NCI-H1436 treated with DMSO at 0.1 percent for 48 hours (cell line): Measurements from ENCODE around the gene PNLIPRP3.

Source experiments
- DNase-seq: peaks from one replicate; lab custom pipeline; 2025; lab: John Stamatoyannopoulos, UW

PNLIPRP3 gene

DNA sequence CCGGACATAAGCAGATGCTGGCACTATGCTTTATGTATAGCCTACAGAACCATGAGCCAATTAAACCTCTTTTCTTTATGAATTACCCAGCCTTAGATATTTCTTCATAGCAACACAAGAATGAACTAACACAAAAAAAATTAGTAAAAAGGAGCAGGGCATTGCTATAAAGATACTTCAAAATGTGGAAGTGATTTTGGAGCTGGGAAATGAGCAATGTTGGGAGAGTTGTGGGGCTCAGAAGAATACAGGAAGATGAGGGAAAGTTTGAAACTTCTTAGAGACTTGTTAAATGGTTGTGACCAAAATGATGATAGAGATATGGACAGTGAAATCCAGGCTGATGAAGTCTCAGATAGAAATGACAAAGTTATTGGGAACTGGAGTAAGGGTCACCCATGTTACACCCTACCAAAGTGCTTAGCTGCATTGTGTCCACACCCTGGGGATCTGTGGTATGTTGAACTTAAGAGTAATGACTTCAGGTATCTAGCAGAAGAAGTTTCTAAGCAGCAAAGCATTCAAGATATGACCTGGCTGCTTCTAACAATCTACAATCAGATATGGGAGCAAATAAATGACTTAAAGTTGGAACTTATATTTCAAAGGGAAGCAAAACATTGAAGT is 24.2 kb downstream of the PNLIPRP3 start:
- no peak for DNase-seq

DNA sequence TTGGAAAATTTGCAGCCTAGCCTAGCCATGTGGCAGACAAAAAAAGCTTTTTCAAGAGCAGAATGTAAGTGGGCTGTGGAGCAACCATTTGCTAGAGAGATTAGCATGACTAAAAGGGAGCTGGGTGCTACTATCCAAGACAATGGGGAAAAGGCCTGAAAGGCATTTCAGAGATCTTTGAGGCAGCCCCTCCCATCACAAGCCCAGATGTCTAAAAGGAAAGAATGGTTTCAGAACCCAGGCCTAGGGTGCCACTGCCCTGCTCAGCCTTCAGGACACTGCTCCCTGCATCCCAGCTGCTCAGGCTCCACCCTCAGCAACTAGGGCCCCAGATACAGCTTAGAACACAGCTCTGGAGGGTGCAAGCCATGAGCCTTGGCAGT is 24.7 kb downstream of the PNLIPRP3 start:
- DNase-seq: no peak

DNA sequence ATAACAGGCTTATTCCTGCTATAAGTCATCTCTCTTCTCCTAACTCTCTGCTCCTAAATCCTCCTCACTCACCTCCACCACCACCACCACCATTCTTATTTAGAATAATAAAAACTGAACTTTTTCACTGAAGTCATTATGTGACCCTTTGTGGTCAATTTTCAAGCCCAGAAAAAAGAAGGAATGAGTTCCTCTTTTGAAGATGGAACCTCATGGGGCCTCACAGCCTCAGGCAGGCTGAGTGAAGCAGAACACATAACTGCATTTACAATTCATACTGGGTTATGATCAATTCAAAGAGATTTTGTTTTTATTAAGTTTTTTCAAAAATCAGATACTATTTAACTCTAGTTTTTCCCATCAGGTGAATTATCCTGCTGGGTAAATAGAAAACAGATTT is 29.8 kb downstream of the PNLIPRP3 start:
- no peak for DNase-seq

DNA sequence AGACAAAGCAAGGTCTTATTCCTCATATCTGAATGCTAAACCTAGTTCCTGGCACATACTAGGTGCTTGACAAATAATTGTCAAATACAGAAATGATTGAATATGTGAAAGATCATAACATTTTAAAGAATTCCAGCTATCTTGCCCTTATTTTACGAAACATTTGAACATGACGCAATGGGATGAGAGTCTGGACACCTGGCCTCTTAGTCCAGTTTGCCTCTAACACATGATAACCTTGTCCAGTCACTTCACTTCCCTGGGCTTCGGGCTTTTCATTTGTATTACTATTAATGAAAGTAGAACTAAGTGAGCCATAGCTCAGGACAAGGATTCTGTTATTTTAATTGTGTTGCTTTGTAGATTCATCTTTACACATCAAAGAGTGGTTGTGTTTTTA is 32.6 kb downstream of the PNLIPRP3 start:
- no peak for DNase-seq

DNA sequence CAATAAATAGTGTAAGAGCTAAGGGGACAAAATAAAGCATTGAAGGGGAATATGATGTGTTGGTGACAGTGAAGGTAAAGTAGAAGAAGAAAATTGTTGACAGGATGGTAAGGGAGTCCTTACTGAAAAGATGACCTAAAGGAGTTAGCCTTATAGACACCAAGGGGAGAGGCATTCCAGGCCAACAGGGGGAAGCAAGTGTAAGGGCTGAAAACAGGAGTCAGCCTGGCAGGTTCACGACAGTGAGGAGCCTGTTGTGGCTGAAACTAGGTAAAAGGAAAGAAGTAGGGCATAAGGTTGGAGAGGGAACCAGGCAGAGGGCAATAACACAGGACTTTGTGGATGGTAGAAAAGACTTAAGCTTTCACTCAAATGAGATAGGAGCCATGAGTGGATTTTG is 34.0 kb downstream of the PNLIPRP3 start:
- no peak for DNase-seq

DNA sequence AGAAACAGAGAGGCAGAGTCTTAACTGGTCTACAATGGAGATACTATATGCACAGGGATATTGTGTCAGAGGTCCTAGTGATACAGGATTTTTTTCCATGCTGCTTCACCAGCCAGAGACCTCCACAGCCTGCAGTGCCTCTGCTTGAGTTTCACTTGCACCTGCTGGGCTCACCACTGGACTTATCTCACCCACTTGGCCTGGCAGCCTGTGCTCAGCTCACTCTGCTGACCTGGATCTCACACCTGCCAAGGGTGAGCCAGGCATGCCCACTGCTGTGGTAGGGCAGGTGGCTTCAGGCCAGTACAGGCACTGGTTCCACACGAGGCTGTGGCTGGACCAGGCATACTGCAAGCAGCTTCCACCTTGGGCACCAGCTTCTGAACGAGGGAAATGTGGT is 36.6 kb downstream of the PNLIPRP3 start:
- DNase-seq: no peak

DNA sequence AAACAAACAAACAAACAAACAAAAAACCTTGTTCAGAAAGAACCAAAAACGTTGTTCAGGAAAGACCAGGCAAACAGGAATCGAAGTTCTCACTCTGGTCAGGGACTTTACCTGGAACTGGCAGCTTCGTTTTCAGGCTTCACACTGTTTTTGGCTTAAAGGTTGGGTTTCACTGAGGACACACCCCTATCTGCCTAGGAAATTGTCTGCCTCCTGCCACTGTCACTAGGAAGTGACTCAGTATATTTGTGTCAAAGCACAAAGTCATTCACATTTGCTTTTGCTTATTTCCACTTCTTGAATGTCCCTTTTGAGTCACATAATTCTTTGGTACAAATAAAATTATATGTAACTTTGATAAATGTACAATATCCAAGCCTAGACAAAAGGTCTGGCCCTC is 37.9 kb downstream of the PNLIPRP3 start:
- no peak for DNase-seq

DNA sequence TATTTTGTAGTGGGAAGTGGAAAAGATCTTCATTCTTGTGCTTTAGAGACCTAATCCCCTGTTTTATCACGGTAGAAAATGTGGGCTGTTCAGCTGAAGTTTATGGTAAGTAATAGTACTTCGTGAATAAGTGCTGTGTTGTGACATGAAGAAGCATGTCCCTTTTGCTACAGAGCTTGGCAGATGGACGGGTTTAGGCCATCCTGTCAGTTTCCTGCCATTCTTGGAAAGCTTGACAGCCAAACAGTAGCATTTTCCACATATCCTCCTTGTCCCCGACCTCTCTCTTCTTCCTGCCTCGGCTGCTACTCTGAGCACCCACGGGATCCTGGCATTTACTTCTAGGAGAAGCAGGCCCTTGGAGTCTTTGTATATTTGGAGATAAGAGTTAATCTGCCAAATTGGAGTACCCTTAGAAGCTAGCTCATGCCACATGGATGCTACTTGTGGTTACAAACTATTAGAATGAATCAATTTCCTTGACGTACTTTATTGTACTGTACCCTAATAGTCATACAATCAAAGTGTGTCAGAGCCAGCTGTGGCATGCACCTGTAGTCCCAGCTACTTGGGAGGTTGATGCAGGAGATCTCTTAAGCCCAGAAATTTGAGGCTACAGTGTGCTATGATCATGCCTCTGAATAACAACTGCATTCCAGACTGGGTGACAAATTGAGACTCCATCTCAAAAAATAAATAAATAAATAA is 39.2 kb downstream of the PNLIPRP3 start:
- no peak for DNase-seq

DNA sequence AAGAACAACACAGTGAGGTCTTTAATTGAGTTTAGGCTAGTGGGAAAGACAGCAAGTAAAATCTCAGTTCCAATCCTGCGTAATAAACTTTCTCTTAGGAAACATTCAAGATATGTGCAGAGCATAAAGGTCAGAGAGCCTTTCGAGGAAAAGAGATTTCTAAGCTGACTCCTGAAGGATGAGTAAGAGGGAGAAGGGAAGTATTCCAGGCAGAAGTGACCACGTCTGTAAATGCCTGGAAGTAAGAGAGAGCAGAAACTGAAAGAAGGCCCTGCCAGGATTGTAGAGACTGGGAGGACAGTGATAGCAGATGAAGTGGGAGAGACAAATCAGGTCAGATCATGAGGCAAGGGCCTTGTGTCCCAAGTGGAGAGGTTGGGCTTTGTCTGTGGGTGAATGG is 41.8 kb downstream of the PNLIPRP3 start:
- no peak for DNase-seq

DNA sequence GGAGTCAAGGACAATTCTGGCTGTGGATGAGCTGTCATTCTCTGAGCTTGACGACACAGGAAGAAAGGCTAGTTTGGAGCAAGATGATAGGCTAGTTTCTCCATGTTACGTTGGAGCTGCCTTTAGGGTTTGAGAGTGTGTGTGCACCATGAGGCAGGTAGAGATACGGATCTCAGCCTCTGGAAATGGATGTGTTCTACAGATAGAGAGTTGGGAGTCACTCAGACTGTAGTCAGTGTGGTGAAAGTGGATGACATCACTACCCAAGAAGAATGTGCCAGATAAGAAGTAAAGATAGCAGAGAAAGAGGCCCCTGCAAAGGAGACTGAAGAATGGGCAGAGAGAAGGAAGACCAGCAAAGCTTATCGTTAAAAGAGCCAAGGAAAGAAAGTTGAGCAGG is 42.4 kb downstream of the PNLIPRP3 start:
- DNase-seq: no peak

DNA sequence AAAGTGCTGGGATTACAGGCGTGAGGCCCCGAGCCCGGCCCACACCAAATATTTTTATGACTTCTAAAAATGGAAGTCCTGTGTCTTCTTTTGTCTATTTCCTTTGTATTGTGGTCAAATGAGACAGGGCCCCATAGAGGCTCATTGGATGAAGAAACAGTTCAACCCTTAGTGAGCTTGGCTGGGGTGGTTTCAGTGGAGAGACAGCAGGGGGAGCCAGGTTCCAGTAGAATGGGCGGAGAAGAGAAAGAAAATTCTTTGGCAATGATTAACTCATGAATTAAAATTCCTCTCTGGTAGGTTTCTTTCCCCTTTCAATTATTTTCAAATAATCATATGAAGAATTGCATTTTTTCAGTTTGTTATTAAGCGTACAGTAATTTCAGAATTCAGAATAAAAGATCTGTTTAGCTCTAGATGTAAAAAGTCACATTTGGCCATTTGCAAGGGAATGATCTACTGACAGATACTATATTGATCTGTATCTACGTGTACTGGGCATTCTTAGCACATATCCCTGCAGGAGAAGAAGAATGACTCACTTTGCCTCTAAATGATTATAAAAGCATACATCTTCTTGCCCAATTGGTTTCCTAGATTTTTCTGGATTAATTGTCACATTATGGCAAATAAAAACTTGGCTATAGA is 43.2 kb downstream of the PNLIPRP3 start:
- DNase-seq: no peak

DNA sequence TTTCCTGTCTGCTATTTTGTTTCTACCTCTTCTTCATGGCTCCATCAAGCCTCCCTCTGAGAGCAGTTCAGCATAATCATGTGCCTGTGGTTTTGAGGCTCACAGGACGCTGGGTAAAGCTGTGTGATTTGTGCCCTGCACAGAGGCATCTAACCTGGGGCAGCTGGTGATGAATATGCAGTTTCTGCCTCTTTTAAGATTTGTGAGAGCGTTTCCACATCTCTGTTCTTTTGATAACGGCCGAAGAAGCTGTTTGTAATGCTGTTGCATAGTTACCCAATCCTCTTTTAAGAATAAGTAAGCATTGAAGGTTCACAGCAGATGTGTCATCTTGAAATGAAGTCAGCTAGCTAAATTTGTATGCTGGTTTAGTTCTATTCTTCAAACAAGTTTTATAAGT is 45.2 kb downstream of the PNLIPRP3 start:
- DNase-seq: no peak

DNA sequence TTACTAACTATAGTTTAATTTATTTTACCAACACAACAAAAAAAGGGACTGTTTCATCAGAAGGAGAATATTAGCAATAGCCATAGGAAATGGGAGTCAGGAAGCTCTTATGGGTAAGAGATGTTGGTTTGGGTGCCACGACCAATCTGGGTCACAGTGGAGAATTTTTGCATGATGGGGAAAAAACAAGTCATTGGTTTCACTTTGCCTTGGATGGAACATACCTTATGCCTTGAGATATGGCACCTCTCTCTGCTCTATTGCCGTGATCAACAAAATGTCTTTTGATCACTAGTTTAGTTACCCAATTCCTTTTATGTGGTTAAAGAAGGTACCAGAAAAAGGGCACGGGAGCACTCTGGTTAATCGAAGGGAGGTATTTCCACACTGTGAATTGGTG is 48.2 kb downstream of the PNLIPRP3 start:
- DNase-seq: no peak

DNA sequence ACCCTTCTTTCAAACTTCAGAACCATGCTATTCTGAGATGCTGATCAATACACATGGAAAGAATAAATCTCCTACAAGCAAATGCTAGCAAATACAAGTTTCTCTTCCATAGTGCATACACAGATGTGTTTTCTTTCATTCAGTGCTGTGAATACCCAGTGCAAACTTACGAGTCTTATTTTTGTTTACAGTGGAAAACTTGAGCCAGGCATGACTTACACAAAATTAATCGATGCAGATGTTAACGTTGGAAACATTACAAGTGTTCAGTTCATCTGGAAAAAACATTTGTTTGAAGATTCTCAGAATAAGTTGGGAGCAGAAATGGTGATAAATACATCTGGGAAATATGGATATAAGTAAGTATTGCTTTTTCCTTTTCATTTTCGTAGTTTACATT is 48.8 kb downstream of the PNLIPRP3 start:
- DNase-seq: no peak

DNA sequence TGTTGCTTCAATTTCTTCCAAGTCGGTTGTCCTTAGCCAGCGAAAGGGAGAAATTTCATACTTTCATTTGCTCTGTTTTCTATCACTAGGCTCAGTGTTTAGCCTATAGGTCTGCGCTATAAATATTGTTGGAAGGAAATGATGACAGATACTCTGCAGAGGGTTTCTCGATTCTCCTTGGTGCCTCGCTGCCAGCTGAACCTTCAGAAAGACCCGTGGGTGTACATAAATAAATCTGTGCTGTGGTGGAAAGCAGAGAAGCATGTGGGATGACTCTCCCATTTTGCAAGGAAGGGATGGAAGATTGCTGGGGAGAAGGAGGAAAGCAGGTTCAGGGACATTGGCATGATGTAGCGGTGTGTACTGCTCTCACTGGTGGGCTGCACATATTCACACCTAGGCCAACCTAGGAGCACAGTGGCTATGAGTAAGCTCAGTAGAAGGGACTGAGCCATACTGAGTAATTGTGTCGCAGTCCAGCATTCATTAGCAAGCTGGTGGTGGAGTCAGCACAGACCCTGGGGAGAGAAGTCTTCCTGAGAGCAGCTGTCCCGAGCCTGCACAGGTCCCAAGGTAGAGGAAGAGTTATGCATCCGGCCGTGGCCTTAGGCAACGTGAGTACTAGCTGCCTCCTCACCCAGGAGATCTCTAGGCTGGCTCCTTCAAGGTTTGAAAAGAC is 50.5 kb downstream of the PNLIPRP3 start:
- DNase-seq: no peak

DNA sequence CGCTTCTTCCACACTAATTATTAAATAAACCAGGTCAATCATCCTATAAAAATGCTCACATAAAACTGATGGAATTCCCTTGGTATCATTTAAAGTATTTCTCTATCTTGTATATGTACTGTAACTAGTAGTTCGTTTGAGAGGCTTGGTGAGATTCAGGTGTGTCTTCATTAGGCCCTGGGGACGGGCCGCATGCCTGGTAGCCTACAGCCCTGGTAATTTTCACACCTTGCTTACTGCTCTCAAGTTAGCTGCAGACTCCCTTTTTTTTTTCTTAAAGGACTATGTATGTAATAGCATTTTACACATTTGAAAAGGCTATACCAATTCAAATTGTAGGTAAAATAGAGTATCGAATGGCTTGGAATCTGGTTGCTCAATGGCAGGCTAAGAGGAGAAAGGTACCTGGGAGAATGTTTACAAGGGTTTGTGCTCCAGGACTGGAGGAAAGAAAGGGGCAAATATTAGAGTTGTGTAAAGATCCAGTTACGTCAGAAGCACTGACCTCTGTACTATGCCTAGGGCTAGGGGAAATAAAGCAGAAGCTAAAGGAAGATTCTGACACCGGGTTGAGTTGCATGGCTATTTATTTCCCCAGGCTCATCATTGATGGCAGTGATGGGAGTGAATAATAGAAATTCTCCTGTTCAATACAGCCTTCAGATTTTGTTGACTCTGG is 59.3 kb downstream of the PNLIPRP3 start:
- DNase-seq: no peak

DNA sequence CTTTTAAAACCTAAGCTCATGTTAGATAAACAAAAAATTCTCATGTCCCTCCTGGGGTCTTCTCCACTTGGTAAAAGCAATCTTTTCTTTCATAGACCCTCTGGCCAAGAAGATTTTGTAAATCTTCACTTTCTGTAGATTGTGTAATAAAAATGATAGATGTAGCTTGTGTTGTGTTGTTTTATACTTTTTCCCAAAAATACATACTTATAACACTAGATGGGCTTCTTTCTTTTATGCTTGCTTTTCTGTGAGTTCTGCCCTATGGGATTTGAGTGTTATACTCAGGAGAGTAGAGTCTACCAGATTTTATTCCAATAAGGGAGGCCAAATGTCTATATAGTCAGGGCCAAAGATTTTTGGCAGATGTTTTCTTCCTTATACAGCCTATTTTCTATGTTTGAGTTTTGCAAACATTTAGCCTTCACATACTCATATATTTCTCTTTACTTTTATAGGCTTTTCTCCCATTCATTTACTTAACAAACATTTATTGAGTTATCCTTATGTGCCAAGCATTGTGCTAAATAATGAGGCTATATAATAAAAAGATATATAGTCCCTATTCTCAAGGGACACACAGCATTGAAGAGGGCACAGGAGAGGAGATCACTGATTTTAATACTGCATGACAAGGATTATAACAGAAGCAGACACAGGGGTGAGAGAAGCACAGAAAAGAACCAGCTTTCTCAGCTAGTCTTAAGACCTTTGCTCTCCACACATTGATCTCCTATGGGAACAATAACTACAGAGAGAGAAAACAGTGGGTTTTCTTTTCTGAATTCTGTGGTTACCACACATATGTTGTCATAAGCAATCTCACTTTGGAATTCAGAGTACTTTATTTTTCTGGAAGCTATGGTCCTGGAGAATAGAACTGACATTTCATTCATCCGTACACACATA is 60.1 kb downstream of the PNLIPRP3 start:
- DNase-seq: no peak

DNA sequence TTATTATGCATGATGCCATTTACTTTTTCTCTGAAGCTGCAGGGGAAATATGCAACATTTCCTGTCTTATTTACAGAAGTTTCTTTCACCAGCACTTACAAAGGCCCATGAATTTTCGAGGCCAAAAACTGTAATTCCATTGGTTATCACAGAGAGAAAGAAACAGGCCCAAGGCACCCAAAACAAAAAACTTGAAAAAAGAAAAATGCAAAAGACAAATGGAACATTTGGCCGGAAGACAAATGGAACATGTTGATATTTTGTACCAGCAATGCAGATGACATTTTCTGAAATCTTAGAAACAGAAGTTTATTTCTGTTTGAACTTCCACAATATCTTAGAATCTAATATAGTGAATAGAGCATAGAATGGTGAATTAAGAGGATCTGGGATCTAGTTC is 61.8 kb downstream of the PNLIPRP3 start:
- DNase-seq: no peak

DNA sequence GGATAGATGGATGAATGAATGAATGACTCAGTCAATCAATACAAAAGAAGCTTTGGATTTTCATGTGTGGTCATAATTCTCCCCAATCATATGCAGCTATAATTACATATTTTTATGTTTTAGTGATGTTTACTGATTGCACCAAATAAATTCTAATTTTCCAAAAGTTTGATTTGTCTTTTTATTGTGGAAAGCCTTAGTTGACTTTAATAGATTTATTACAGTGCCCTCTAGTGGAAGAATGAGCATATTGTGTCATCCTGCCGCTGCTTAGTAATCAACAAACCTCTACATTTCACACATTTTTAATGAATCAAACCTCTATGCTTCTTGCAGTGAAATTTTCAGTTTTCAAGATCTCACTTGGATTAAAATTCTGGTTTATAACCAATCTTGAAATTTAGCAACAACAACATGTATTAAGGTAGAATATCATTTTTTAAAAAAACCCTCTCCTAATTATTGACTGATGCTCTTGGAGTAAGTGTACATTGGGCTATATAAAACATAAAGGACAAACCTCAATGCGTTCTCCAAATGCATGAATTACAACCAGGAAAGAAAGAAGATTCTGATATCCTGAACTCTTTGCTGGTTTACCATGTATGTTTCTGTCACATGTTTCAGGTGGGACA is 62.5 kb downstream of the PNLIPRP3 start:
- no peak for DNase-seq

DNA sequence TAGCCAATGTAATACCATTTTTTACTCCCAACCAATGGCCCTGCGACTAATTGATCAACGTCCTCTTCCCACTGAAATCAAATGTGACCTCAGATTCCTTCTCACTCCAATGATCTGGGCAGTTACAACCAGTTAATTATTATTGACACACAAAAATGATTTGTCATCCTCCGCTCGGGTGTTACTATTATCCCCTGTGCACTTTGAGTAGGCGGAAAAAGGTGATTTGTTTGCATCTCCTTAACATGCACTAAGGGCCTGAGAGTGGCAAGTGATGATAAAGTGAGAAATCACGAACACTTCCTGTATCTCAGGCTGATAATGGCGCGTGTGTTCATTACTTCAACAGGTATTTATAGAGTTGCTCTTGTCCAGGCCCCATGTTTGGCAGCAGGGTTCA is 77.1 kb downstream of the PNLIPRP3 start:
- DNase-seq: no peak

DNA sequence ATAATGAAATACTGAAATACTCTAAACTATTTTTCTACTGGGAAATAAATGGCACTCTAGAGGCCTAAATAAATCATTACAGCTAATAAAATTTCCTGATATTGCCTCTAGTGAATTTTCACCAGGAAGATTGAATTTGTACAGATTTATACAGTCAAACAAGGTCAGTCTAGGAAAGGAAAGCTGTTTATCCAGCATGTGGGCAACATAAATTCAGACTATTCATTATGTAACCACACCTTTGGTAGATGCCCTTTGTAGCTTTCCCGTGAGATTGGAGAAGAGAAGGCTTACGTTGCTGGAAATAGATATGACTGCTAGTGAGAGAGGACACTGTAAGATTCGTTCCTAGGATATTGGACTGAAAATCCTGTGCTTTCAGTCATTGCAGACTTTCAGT is 82.9 kb downstream of the PNLIPRP3 start:
- no peak for DNase-seq
